ENCODE results near the gene LZTS3. TPM values are rescaled to one million over a fixed set of nuclear protein-coding genes. Genes with fewer than 3 reads are reported as not detected.
A peak's percentile ranks its signal among the peaks of the same experiment; 100 is the strongest.
"Not testable (repeated sequence)": the region's sequence is repeated elsewhere in the genome, so short reads cannot be mapped to it uniquely, and the experiment has no call there.

Gene LZTS3
- polyA plus RNA-seq, 2 of the 4 experiments (the other 2 are of a cell fraction), result 3.8 TPM

- peak in 1 of 2 experiments; percentile 48; a peak in 3 of 6 replicates for ATAC-seq
- FAIRE-seq; H3K4me3 ChIP-seq; DNase-seq (ENCODE audit: low read depth in 1 of 2, low spot score in 1 of 2); CTCF ChIA-PET; H3K9me3 ChIP-seq; TF ChIP-seq FOSL2 (IDR thresholded peaks at IDR 0.05): not testable (repeated sequence)
- POLR2A ChIA-PET, result interaction anchor here (1.0 kb wide), 1 partner anchor 9 kb away, joined by 3 read pairs; no protein-coding TSS in a partner anchor
- peak; percentile 97 for TF ChIP-seq HOXB13 (CRISPR knock-in tag; IDR thresholded peaks at IDR 0.05; ENCODE audit: low read depth)
- peak; percentile 73 for TF ChIP-seq USF2 (IDR thresholded peaks at IDR 0.05)
- peak; percentile 96 for TF ChIP-seq EHF (CRISPR knock-in tag; IDR thresholded peaks at IDR 0.05)
- peak in 1 of 2 experiments; percentile 47; a peak in 1 of 5 replicates for TF ChIP-seq JUN (IDR thresholded peaks at IDR 0.05)
- peak; percentile 97 for TF ChIP-seq ZNF302 (CRISPR knock-in tag; IDR thresholded peaks at IDR 0.05)
- TF ChIP-seq TFCP2L1 (CRISPR knock-in tag; IDR thresholded peaks at IDR 0.05), result peak; percentile 87; the same call in 1 of the 2 replicates
- TF ChIP-seq FOSB (CRISPR knock-in tag; IDR thresholded peaks at IDR 0.05), result peak; percentile 76; the same call in 1 of the 2 replicates
- peak; percentile 82 for TF ChIP-seq FOSL2 (CRISPR knock-in tag; IDR thresholded peaks at IDR 0.05)
- TF ChIP-seq ATOH8 (CRISPR knock-in tag; IDR thresholded peaks at IDR 0.05; ENCODE audit: low read depth), result peak; percentile 99
- peak; percentile 91 for TF ChIP-seq RARB (CRISPR knock-in tag; IDR thresholded peaks at IDR 0.05)
- TF ChIP-seq MAX (IDR thresholded peaks at IDR 0.05), result peak; percentile 52; the same call in 1 of the 2 replicates
- peak; percentile 97 for TF ChIP-seq HOXA7 (CRISPR knock-in tag; IDR thresholded peaks at IDR 0.05)
- TF ChIP-seq HEYL (CRISPR knock-in tag; IDR thresholded peaks at IDR 0.05), result peak; percentile 92
- peak; percentile 14 for TF ChIP-seq MAFK (IDR thresholded peaks at IDR 0.05; ENCODE audit: partially characterized antibody)
- peak; percentile 98 for TF ChIP-seq ZSCAN20 (CRISPR knock-in tag; IDR thresholded peaks at IDR 0.05)
- peak; percentile 99 for TF ChIP-seq HOXB5 (CRISPR knock-in tag; IDR thresholded peaks at IDR 0.05)
- 51% methylated on average over 22 of the region's 25 CpGs for WGBS (ENCODE audit: missing lambda C conversion rate)
- Histone ChIP-seq H3K4me2 (peak overlapping the region; percentile 61), H3K4me1 (peaks cover 68% of the 10 kb centered on the region), H3K27ac (peak overlapping the region; percentile 83 to 90)
These were observed 47.4 kb downstream of the LZTS3 start for GRCh38 chr20:3125776-3126526.

- DNase-seq (ENCODE audit: low read depth in 1 of 2, low spot score in 1 of 2); H3K9me3 ChIP-seq; H3K4me3 ChIP-seq; POLR2A ChIA-PET; ATAC-seq; H3K4me2 ChIP-seq; CTCF ChIA-PET; FAIRE-seq: not testable (repeated sequence)
- Histone ChIP-seq H3K27ac (peak overlapping the region; percentile 82 to 90), H3K4me1 (peaks cover 68% of the 10 kb centered on the region)
- 96% methylated on average over 36 of the region's 41 CpGs for WGBS (ENCODE audit: missing lambda C conversion rate)
These were observed 48.4 kb downstream of the LZTS3 start for GRCh38 chr20:3124773-3125560.

- ATAC-seq; FAIRE-seq; H3K4me3 ChIP-seq; POLR2A ChIA-PET; DNase-seq (ENCODE audit: low read depth in 1 of 2, low spot score in 1 of 2); H3K9me3 ChIP-seq: not testable (repeated sequence)
- Histone ChIP-seq H3K4me2 (peak overlapping the region; percentile 49; the same call in 2 of the 3 replicates), H3K27ac (peak overlapping the region; percentile 82 to 90), H3K4me1 (peaks cover 66% of the 10 kb centered on the region)
- WGBS (ENCODE audit: missing lambda C conversion rate), result 94% methylated on average over 18 of the region's 18 CpGs
- CTCF ChIA-PET, result interaction anchor here (1.1 to 2.4 kb wide), 2 partner anchors 10 to 20 kb away, joined by 3 to 13 read pairs; no protein-coding TSS in a partner anchor
These were observed 49.2 kb downstream of the LZTS3 start for GRCh38 chr20:3124163-3124562.

Data from A549 (cell line).